Stomach (tissue), 4 donors: ENCODE data around the gene LRRC27.

Experiments used
- CTCF ChIP-seq, 7 experiments: fragments of 450-650 bp in 4 of 7; fragments of 200-600 bp in 3 of 7; sonication (generic) in 3 of 7; IDR thresholded peaks; one replicate each; pipeline ENCODE4 v1.5.1; 2016 to 2019; ENCODE audit warnings: antibody characterized with exemption in 7 of 7, control low read depth in 2 of 7, mild to moderate bottlenecking in 1 of 7
- POLR2A ChIP-seq, 4 donors: fragments of 450-650 bp; IDR thresholded peaks; one replicate each; pipeline ENCODE4 v1.6.1; 2016; ENCODE audit warnings: antibody characterized with exemption in 4 of 4, control low read depth in 2 of 4, mild to moderate bottlenecking in 1 of 4, moderate library complexity in 1 of 4
- POLR2AphosphoS5 ChIP-seq, 3 donors: sonication (generic); formaldehyde crosslinking; IDR thresholded peaks; one replicate each; pipeline ENCODE4 v1.6.1; 2016; ENCODE audit warnings: antibody characterized with exemption in 3 of 3

GRCh38 chr10:132370426-132371340 lies 38.7 kb downstream of the LRRC27 start:
- TF ChIP-seq POLR2A (IDR thresholded peaks at IDR 0.05) (no peak), CTCF (IDR thresholded peaks at IDR 0.05) (no peak), POLR2AphosphoS5 (IDR thresholded peaks at IDR 0.05) (no peak)
